ENCODE measurements around the gene TMEM263. TPM values are rescaled to one million over a fixed set of nuclear protein-coding genes. Genes with fewer than 3 reads are reported as not detected.

Gene TMEM263
- total and polyA plus RNA-seq, 9 of the 15 experiments (the other 6 are each of a cell fraction or from before 2014, with no cell fraction given) = 12.6 to 36.7 (median 24.4) TPM

DNA sequence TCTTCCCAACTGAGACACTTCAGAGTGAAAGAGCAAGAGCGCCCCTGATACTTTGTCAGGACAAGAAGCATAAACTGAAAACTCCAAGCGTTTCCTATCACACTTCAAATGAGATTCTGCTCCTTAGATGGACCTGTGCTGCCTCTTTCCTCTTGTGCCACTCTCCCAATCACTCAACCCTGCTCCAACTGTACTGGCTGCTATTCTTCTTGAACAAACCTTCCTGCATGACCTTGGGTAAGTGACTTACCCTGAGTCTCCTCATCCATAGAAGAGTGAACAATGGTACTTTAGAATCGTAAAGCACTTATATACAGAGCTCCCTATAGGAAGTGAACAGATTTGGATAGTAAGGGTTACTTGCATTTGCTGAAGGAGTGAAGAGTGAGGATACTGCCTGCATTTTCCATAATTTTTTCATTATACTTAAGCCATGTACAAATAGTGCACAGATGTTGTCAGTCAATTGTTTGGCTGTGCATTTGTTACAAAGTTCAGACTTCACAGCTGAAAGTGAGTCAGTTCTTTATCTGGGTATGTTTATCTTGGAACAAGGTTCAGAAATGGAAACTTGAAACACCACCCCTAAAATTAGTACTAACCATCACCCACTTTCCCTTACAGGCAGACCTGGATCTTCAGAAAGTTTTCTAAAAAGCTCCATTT lies 20.4 kb downstream of the TMEM263 start (continued):
- TF ChIP-seq BRD4 (IDR thresholded peaks at IDR 0.05) = no peak
- no peak for TF ChIP-seq ILF3 (IDR thresholded peaks at IDR 0.05; ENCODE audit: borderline replicate concordance)
- TF ChIP-seq BRF1 (IDR thresholded peaks at IDR 0.05; ENCODE audit: borderline replicate concordance, extremely low read depth, insufficient read length) = no peak
- no peak for TF ChIP-seq LCOR (CRISPR knock-in tag; IDR thresholded peaks at IDR 0.05)
- TF ChIP-seq, protein P1, sequence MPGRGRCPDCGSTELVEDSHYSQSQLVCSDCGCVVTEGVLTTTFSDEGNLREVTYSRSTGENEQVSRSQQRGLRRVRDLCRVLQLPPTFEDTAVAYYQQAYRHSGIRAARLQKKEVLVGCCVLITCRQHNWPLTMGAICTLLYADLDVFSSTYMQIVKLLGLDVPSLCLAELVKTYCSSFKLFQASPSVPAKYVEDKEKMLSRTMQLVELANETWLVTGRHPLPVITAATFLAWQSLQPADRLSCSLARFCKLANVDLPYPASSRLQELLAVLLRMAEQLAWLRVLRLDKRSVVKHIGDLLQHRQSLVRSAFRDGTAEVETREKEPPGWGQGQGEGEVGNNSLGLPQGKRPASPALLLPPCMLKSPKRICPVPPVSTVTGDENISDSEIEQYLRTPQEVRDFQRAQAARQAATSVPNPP (IDR thresholded peaks at IDR 0.05; ENCODE audit: borderline replicate concordance, insufficient read depth, insufficient read length) = no peak
- no peak for TF ChIP-seq MEIS2 (IDR thresholded peaks at IDR 0.05; ENCODE audit: partially characterized antibody)
- no peak for TF ChIP-seq ELF2 (CRISPR knock-in tag; IDR thresholded peaks at IDR 0.05)
- TF ChIP-seq SRSF1 (IDR thresholded peaks at IDR 0.05; ENCODE audit: low read depth, low read length) = no peak
- no peak for TF ChIP-seq NR2C2 (CRISPR knock-in tag; IDR thresholded peaks at IDR 0.05)
- no peak for TF ChIP-seq NR2C2 (tag; IDR thresholded peaks at IDR 0.05)
- TF ChIP-seq, protein P2, sequence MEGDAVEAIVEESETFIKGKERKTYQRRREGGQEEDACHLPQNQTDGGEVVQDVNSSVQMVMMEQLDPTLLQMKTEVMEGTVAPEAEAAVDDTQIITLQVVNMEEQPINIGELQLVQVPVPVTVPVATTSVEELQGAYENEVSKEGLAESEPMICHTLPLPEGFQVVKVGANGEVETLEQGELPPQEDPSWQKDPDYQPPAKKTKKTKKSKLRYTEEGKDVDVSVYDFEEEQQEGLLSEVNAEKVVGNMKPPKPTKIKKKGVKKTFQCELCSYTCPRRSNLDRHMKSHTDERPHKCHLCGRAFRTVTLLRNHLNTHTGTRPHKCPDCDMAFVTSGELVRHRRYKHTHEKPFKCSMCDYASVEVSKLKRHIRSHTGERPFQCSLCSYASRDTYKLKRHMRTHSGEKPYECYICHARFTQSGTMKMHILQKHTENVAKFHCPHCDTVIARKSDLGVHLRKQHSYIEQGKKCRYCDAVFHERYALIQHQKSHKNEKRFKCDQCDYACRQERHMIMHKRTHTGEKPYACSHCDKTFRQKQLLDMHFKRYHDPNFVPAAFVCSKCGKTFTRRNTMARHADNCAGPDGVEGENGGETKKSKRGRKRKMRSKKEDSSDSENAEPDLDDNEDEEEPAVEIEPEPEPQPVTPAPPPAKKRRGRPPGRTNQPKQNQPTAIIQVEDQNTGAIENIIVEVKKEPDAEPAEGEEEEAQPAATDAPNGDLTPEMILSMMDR (IDR thresholded peaks at IDR 0.05 in 2 of 3, conservative IDR thresholded peaks at IDR 0.05 in 1 of 3; ENCODE audit: insufficient read depth in 2 of 3, low read depth in 1 of 3, low read length in 3 of 3) = peak in 1 of 3 experiments; percentile 14; a peak in 1 of 6 replicates
- TF ChIP-seq EP300 (IDR thresholded peaks at IDR 0.05; ENCODE audit: low read length) = no peak
- TF ChIP-seq, protein P3, sequence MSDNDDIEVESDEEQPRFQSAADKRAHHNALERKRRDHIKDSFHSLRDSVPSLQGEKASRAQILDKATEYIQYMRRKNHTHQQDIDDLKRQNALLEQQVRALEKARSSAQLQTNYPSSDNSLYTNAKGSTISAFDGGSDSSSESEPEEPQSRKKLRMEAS (CRISPR knock-in tag; IDR thresholded peaks at IDR 0.05) = no peak
- TF ChIP-seq BCOR (IDR thresholded peaks at IDR 0.05) = no peak
- peak; percentile 44; the same call in 1 of the 2 replicates for TF ChIP-seq SUPT5H (IDR thresholded peaks at IDR 0.05)
- TF ChIP-seq ARHGAP35 (IDR thresholded peaks at IDR 0.05; ENCODE audit: partially characterized antibody) = no peak
- TF ChIP-seq MYNN (IDR thresholded peaks at IDR 0.05) = no peak
- no peak for TF ChIP-seq MYNN (CRISPR knock-in tag; IDR thresholded peaks at IDR 0.05)
- TF ChIP-seq ZNF764 (CRISPR knock-in tag; IDR thresholded peaks at IDR 0.05; ENCODE audit: low read depth) = no peak
- no peak for TF ChIP-seq PCBP2 (IDR thresholded peaks at IDR 0.05; ENCODE audit: low read depth, low read length, poor library complexity, severe bottlenecking)
- TF ChIP-seq MCM2 (IDR thresholded peaks at IDR 0.05; ENCODE audit: low read depth) = no peak
- TF ChIP-seq, protein P4, sequence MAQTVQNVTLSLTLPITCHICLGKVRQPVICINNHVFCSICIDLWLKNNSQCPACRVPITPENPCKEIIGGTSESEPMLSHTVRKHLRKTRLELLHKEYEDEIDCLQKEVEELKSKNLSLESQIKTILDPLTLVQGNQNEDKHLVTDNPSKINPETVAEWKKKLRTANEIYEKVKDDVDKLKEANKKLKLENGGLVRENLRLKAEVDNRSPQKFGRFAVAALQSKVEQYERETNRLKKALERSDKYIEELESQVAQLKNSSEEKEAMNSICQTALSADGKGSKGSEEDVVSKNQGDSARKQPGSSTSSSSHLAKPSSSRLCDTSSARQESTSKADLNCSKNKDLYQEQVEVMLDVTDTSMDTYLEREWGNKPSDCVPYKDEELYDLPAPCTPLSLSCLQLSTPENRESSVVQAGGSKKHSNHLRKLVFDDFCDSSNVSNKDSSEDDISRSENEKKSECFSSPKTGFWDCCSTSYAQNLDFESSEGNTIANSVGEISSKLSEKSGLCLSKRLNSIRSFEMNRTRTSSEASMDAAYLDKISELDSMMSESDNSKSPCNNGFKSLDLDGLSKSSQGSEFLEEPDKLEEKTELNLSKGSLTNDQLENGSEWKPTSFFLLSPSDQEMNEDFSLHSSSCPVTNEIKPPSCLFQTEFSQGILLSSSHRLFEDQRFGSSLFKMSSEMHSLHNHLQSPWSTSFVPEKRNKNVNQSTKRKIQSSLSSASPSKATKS (CRISPR knock-in tag; IDR thresholded peaks at IDR 0.05) = no peak
- no peak for TF ChIP-seq SMAD2 (IDR thresholded peaks at IDR 0.05; ENCODE audit: low read depth, low read length)
- 0 out of 2 replicates have a peak, but pooled peaks have one; percentile 21 for TF ChIP-seq MTA1 (IDR thresholded peaks at IDR 0.05; ENCODE audit: borderline replicate concordance)
- no peak for TF ChIP-seq HDAC3 (IDR thresholded peaks at IDR 0.05; ENCODE audit: borderline replicate concordance, partially characterized antibody)
- TF ChIP-seq HNRNPL (IDR thresholded peaks at IDR 0.05; ENCODE audit: low read depth, low read length) = no peak
